ENCODE results near the gene SPATA21.

SPATA21 gene

GRCh38 chr1:16393570-16394521 lies 43.4 kb downstream of the SPATA21 start:
- Histone ChIP-seq H3K9me3 (ENCODE audit: insufficient read depth, low read length) (no peaks in the 10 kb centered on the region), H3K27ac (ENCODE audit: low read depth, low read length) (no peak overlapping the region), H2AFZ (ENCODE audit: low read depth, low read length, severe bottlenecking) (no peak overlapping the region), H3K9ac (ENCODE audit: low read length) (no peak overlapping the region), H3K9me2 (replicated peaks; ENCODE audit: insufficient read depth, low read length) (no peaks in the 10 kb centered on the region), H3K27me3 (ENCODE audit: low read length) (no peaks in the 10 kb centered on the region), H4K20me1 (ENCODE audit: low read depth, low read length) (peaks cover 31% of the 10 kb centered on the region; the same call in 1 of the 2 replicates), H3K36me3 (ENCODE audit: low read length) (peaks cover 8% of the 10 kb centered on the region; the same call in 1 of the 2 replicates), H3K79me2 (ENCODE audit: insufficient read depth, low read length) (peaks cover 45% of the 10 kb centered on the region), H3K4me3 (ENCODE audit: insufficient read depth, low read length, poor library complexity, severe bottlenecking) (no peak overlapping the region), H3K4me2 (ENCODE audit: low read depth, low read length, poor library complexity, severe bottlenecking) (no peak overlapping the region), H3F3A (ENCODE audit: insufficient read depth) (no peaks in the 10 kb centered on the region)
- TF ChIP-seq EZH2phosphoT487 (conservative IDR thresholded peaks at IDR 0.05; ENCODE audit: low read length), result no peak
- no peak for TF ChIP-seq CTCF (IDR thresholded peaks at IDR 0.05; ENCODE audit: insufficient read depth, low read length, poor library complexity, severe bottlenecking)

- Histone ChIP-seq H3K9ac (ENCODE audit: low read length) (no peak overlapping the region), H2AFZ (ENCODE audit: low read depth, low read length, severe bottlenecking) (no peak overlapping the region), H3K9me2 (replicated peaks; ENCODE audit: insufficient read depth, low read length) (no peaks in the 10 kb centered on the region), H3K4me3 (ENCODE audit: insufficient read depth, low read length, poor library complexity, severe bottlenecking) (no peak overlapping the region), H3K79me2 (ENCODE audit: insufficient read depth, low read length) (peaks cover 54% of the 10 kb centered on the region), H3K4me2 (ENCODE audit: low read depth, low read length, poor library complexity, severe bottlenecking) (no peak overlapping the region), H4K20me1 (ENCODE audit: low read depth, low read length) (peaks cover 31% of the 10 kb centered on the region; the same call in 1 of the 2 replicates), H3K27ac (ENCODE audit: low read depth, low read length) (no peak overlapping the region), H3K27me3 (ENCODE audit: low read length) (no peaks in the 10 kb centered on the region), H3F3A (ENCODE audit: insufficient read depth) (no peaks in the 10 kb centered on the region), H3K36me3 (ENCODE audit: low read length) (peaks cover 8% of the 10 kb centered on the region; the same call in 1 of the 2 replicates), H3K9me3 (ENCODE audit: insufficient read depth, low read length) (no peaks in the 10 kb centered on the region)
- no peak for TF ChIP-seq CTCF (IDR thresholded peaks at IDR 0.05; ENCODE audit: insufficient read depth, low read length, poor library complexity, severe bottlenecking)
- no peak for TF ChIP-seq EZH2phosphoT487 (conservative IDR thresholded peaks at IDR 0.05; ENCODE audit: low read length)
Measured at GRCh38 chr1:16392740-16393569, 44.3 kb downstream of the SPATA21 start.

- Histone ChIP-seq H3K36me3 (ENCODE audit: low read length) (peaks cover 8% of the 10 kb centered on the region; the same call in 1 of the 2 replicates), H2AFZ (ENCODE audit: low read depth, low read length, severe bottlenecking) (no peak overlapping the region), H3K9me2 (replicated peaks; ENCODE audit: insufficient read depth, low read length) (no peaks in the 10 kb centered on the region), H3F3A (ENCODE audit: insufficient read depth) (no peaks in the 10 kb centered on the region), H3K9ac (ENCODE audit: low read length) (no peak overlapping the region), H3K4me2 (ENCODE audit: low read depth, low read length, poor library complexity, severe bottlenecking) (no peak overlapping the region), H3K27ac (ENCODE audit: low read depth, low read length) (no peak overlapping the region), H3K79me2 (ENCODE audit: insufficient read depth, low read length) (peaks cover 69% of the 10 kb centered on the region), H3K27me3 (ENCODE audit: low read length) (no peaks in the 10 kb centered on the region), H4K20me1 (ENCODE audit: low read depth, low read length) (peaks cover 40% of the 10 kb centered on the region; the same call in 1 of the 2 replicates), H3K9me3 (ENCODE audit: insufficient read depth, low read length) (no peaks in the 10 kb centered on the region), H3K4me3 (ENCODE audit: insufficient read depth, low read length, poor library complexity, severe bottlenecking) (no peak overlapping the region)
- no peak for TF ChIP-seq CTCF (IDR thresholded peaks at IDR 0.05; ENCODE audit: insufficient read depth, low read length, poor library complexity, severe bottlenecking)
- no peak for TF ChIP-seq EZH2phosphoT487 (conservative IDR thresholded peaks at IDR 0.05; ENCODE audit: low read length)
Measured at GRCh38 chr1:16391411-16391810, 45.8 kb downstream of the SPATA21 start.
